Endothelial cell of umbilical vein (primary cell): ENCODE data around the gene ZNF138. TPM values are rescaled to one million over a fixed set of nuclear protein-coding genes. Genes with fewer than 3 reads are reported as not detected.

ENCODE experiments used
- BruUV-seq: library from RNA; stranded (reverse); fragments of 400-500 nt; replicated peaks from 2 replicates; lab custom pipeline; 2021; lab: Mats Ljungman, UMichigan
- CTCF ChIA-PET: fragments of 300-600, 350-600 bp; sonication (Branson Sonifier 250); formaldehyde crosslinking; loops from one replicate; lab custom pipeline; 2021; ENCODE audit warnings: antibody characterized with exemption, inconsistent platforms; lab: Charles Lee
- POLR2A ChIA-PET: fragments of 300-600, 350-600 bp; sonication (Branson Sonifier 250); formaldehyde crosslinking; loops from one replicate; lab custom pipeline; 2021; ENCODE audit warnings: antibody characterized with exemption, inconsistent platforms; lab: Charles Lee
- DNase-seq: peaks from one replicate; pipeline ENCODE4 v3.0.0-alpha.2; 2011; ENCODE audit warnings: low read depth, low spot score
- FAIRE-seq: peaks from 2 replicates; lab custom pipeline; 2011; peaks lifted over from hg19 to GRCh38; lab: Jason Lieb, UNC
- H2AFZ ChIP-seq: 2 replicates; pipeline ENCODE4 v1.6.0; 2012; ENCODE audit warnings: low read depth, low read length, control low read depth, inconsistent platforms
- H3K27ac ChIP-seq: 2 replicates; pipeline ENCODE4 v1.5.1; 2011; ENCODE audit warnings: low read depth, mild to moderate bottlenecking, control low read depth, low read length, moderate library complexity; ENCODE audit not compliant: insufficient read depth
- H3K27me3 ChIP-seq, 2 experiments: 2 replicates each; pipeline versions ENCODE4 v1.6.0 to v1.6.1; 2011; ENCODE audit warnings: low read length in 2 of 2, mixed read lengths in 1 of 2; ENCODE audit not compliant: control insufficient read depth in 2 of 2, insufficient read depth in 2 of 2
- H3K36me3 ChIP-seq, 2 experiments: 2 replicates in 1 of 2; 3 replicates in 1 of 2; pipeline ENCODE4 v1.5.1; 2011; ENCODE audit warnings: low read length in 2 of 2, mild to moderate bottlenecking in 1 of 2, moderate library complexity in 1 of 2; ENCODE audit not compliant: control insufficient read depth in 2 of 2, insufficient read depth in 2 of 2; ENCODE audit errors: extremely low read depth in 1 of 2
- H3K4me1 ChIP-seq: 3 replicates; pipeline ENCODE4 v1.5.1; 2011; ENCODE audit warnings: mild to moderate bottlenecking, low read length; ENCODE audit not compliant: control insufficient read depth, insufficient read depth; ENCODE audit errors: extremely low read depth
- H3K4me2 ChIP-seq: 2 replicates; pipeline ENCODE4 v1.6.1; 2011; ENCODE audit warnings: low read length, control low read depth, mixed read lengths; ENCODE audit not compliant: insufficient read depth
- H3K4me3 ChIP-seq, 3 experiments: fragments of 200-600 bp in 1 of 3; sonication (generic), shearing (Covaris generic) in 1 of 3; replicated peaks in 1 of 3; 2 replicates each; pipeline ENCODE4 v1.5.1; 2011 to 2016; ENCODE audit warnings: control low read depth in 3 of 3, low read length in 3 of 3, mild to moderate bottlenecking in 2 of 3, inconsistent platforms in 1 of 3, low read depth in 1 of 3, moderate library complexity in 1 of 3; ENCODE audit not compliant: insufficient read depth in 1 of 3
- H3K79me2 ChIP-seq: 2 replicates; pipeline ENCODE4 v1.6.0; 2012; ENCODE audit warnings: low read length, inconsistent platforms; ENCODE audit not compliant: control insufficient read depth, insufficient read depth
- H3K9ac ChIP-seq: replicated peaks from 2 replicates; pipeline ENCODE3; 2011; ENCODE audit warnings: low read length, control low read depth; ENCODE audit not compliant: insufficient read depth; ENCODE audit errors: extremely low read depth
- H3K9me1 ChIP-seq: replicated peaks from 3 replicates; pipeline ENCODE4 v1.6.0; 2011; ENCODE audit warnings: mild to moderate bottlenecking, low read length; ENCODE audit not compliant: control insufficient read depth, insufficient read depth; ENCODE audit errors: extremely low read depth
- H3K9me3 ChIP-seq: replicated peaks from 2 replicates; pipeline ENCODE4 v1.5.1; 2012; ENCODE audit warnings: low read length, inconsistent platforms; ENCODE audit not compliant: control insufficient read depth, insufficient read depth
- H4K20me1 ChIP-seq: replicated peaks from 2 replicates; pipeline ENCODE3; 2011; ENCODE audit warnings: mild to moderate bottlenecking, low read length; ENCODE audit not compliant: control insufficient read depth, insufficient read depth; ENCODE audit errors: extremely low read depth
- CTCF ChIP-seq, 2 donors: IDR thresholded peaks; 1 replicate in 1 of 2; 2 replicates in 1 of 2; pipeline ENCODE4 v1.5.1; 2011; ENCODE audit warnings: low read length in 2 of 2, mild to moderate bottlenecking in 2 of 2, moderate library complexity in 2 of 2, control low read depth in 1 of 2, inconsistent platforms in 1 of 2, low read depth in 1 of 2; ENCODE audit not compliant: insufficient read depth in 1 of 2; ENCODE audit errors: extremely low read depth in 1 of 2
- EZH2 ChIP-seq: IDR thresholded peaks from 2 replicates; pipeline ENCODE4 v1.6.1; 2012; ENCODE audit warnings: borderline replicate concordance, low read depth, mild to moderate bottlenecking, moderate library complexity, low read length, inconsistent platforms; ENCODE audit not compliant: severe bottlenecking
- GATA2 ChIP-seq: IDR thresholded peaks from 2 replicates; pipeline ENCODE4 v1.7.0; 2011; ENCODE audit warnings: low read depth, mild to moderate bottlenecking, moderate library complexity, mixed read lengths, low read length; ENCODE audit not compliant: insufficient read length, insufficient read depth
- JUN ChIP-seq: IDR thresholded peaks from 2 replicates; pipeline ENCODE4 v1.6.1; 2011; ENCODE audit warnings: borderline replicate concordance, low read depth; ENCODE audit not compliant: insufficient read length, insufficient read depth
- MYC ChIP-seq: IDR thresholded peaks from one replicate; pipeline ENCODE4 v1.6.1; 2011; ENCODE audit warnings: mild to moderate bottlenecking, low read depth, low read length
- POLR2A ChIP-seq: IDR thresholded peaks from 2 replicates; pipeline ENCODE4 v1.6.1; 2012; ENCODE audit warnings: low read depth, mild to moderate bottlenecking, control low read depth, low read length
- POLR2AphosphoS5 ChIP-seq: IDR thresholded peaks from 2 replicates; pipeline ENCODE4 v1.6.1; 2012; ENCODE audit warnings: low read depth, mild to moderate bottlenecking, control low read depth, low read length, moderate library complexity; ENCODE audit not compliant: insufficient read depth
- dilution Hi-C: fragments of 300-500 bp; cut with MboI; formaldehyde crosslinking; loops from one replicate; pipeline ENCODE4 v1.15.0; 2019; ENCODE audit warnings: low sequenced_read_pairs; ENCODE audit not compliant: extremely low pct_ligation_motif_present
- intact Hi-C: fragments of 100-400 bp; cut with micrococcal nuclease; formaldehyde crosslinking; loops from one replicate; pipeline ENCODE4 v1.10.0; 2022
- polyA plus RNA-seq, 4 experiments: library from polyadenylated mRNA; depleted of rRNA in 3 of 4; stranded (reverse) in 3 of 4; unstranded in 1 of 4; fragments of >200 nt; gene quantifications; 2 replicates each; pipeline versions ENCODE4 v1.2.1 to v1.2.3, GENCODE V29; 2011 to 2012; ENCODE audit warnings: missing spikeins in 1 of 4
- total RNA-seq: library from RNA; stranded (reverse); gene quantifications from 2 replicates; pipeline ENCODE4 v1.2.3, GENCODE V29; 2021

The ZNF138 gene
- total and polyA plus RNA-seq, 2 donors (not counting 3 experiments of a cell fraction or from before 2014, with no cell fraction given) = 2.0 to 3.3 TPM

DNA sequence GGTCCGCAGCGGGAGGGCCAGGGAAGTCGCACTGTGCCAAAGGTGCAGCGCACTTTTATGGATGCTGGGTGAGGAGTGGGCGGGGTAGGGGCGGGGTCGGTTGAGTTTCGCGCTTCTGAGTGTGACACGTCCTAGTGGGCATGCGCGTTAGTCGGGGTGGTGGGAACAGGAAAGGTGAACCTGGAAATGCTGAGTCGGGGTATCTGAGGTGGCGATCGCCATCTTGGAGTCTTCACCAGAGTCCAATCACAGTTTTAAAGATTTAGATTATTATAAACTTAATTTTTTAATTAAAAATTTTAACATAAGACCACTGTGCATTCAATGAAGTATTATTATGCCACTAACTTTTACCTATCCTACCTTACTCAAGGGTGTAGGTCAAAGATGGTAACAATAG, 45.7 kb downstream of the ZNF138 start:
- H3K9me1 ChIP-seq = no peaks in the 10 kb centered on the region
- intact Hi-C loops = no loop called here
- POLR2A ChIA-PET = no interaction called here
- H3K79me2 ChIP-seq = no peaks in the 10 kb centered on the region
- no peaks in the 10 kb centered on the region for H3K27me3 ChIP-seq
- dilution Hi-C loops = no loop called here
- no peaks in the 10 kb centered on the region for H3K4me1 ChIP-seq
- no peaks in the 10 kb centered on the region for H3K9me3 ChIP-seq
- H3K4me2 ChIP-seq = no peak overlapping the region
- no peaks in the 10 kb centered on the region for H3K36me3 ChIP-seq
- no peak overlapping the region for H3K9ac ChIP-seq
- FAIRE-seq (no peak), DNase-seq (no peak)
- H3K4me3 ChIP-seq = no peak overlapping the region
- no peak overlapping the region for H2AFZ ChIP-seq
- no peak for TF ChIP-seq JUN
- TF ChIP-seq CTCF (IDR thresholded peaks at IDR 0.05; ENCODE audit: extremely low read depth in 1 of 2, insufficient read depth in 1 of 2, low read depth in 1 of 2, low read length in 2 of 2) = no peak
- TF ChIP-seq POLR2A = no peak
- TF ChIP-seq EZH2 = no peak
- no peak for TF ChIP-seq MYC
- TF ChIP-seq POLR2AphosphoS5 = no peak
- no peak for TF ChIP-seq GATA2
- CTCF ChIA-PET = no interaction called here
- no TSS peak for BruUV-seq
- H3K27ac ChIP-seq = no peak overlapping the region
- no peaks in the 10 kb centered on the region for H4K20me1 ChIP-seq
